GM21619 (cell line): Measurements from ENCODE around the gene TAP1.
"Not testable (repeated sequence)": the region's sequence is repeated elsewhere in the genome, so short reads cannot be mapped to it uniquely, and the experiment has no call there.

Source experiments
- ATAC-seq: cut with Tn5 transposase; IDR thresholded peaks from one replicate; pipeline ENCODE4 v1.9.1; 2021; ENCODE audit not compliant: unreplicated experiment

Gene TAP1, protein sequence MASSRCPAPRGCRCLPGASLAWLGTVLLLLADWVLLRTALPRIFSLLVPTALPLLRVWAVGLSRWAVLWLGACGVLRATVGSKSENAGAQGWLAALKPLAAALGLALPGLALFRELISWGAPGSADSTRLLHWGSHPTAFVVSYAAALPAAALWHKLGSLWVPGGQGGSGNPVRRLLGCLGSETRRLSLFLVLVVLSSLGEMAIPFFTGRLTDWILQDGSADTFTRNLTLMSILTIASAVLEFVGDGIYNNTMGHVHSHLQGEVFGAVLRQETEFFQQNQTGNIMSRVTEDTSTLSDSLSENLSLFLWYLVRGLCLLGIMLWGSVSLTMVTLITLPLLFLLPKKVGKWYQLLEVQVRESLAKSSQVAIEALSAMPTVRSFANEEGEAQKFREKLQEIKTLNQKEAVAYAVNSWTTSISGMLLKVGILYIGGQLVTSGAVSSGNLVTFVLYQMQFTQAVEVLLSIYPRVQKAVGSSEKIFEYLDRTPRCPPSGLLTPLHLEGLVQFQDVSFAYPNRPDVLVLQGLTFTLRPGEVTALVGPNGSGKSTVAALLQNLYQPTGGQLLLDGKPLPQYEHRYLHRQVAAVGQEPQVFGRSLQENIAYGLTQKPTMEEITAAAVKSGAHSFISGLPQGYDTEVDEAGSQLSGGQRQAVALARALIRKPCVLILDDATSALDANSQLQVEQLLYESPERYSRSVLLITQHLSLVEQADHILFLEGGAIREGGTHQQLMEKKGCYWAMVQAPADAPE

DNA sequence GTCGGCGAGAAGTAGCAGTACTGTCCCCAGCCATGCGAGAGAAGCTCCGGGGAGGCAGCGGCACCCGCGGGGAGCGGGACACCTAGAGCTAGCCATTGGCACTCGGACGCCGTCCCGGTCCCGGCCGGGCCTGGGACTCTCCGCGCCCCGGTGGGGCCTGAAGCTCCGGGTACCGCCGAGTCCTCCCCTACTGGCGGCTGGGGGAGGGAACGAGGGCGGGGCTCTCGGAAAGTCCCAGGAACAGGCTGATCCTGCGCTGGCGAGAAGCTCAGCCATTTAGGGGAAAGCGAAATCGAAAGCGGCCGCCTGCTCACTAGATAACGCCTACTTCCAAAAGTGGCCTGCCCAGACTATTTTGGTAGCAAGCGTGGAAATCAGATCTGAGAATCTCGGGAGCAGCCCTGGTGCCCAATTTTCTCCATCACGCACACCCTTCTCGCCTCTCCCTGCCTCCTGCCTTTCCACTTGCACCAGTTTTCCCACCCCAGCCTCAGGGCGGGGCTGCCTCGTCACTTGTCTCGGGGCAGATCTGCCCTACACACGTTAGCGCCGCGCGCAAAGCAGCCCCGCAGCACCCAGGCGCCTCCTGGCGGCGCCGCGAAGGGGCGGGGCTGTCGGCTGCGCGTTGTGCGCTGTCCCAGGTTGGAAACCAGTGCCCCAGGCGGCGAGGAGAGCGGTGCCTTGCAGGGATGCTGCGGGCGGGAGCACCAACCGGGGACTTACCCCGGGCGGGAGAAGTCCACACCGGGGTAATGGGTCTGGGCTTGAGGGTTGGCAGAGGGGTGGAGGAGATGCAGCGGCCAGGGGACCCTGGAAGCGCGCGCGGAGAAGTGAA lies at the start of gene TAP1, which contains the start of gene PSMB9:
Gene TAP1, minus strand, starts transcription at position 164 of the 835 bp plus-strand sequence. Its CDS starts 68 bp downstream, at position 96.
Gene PSMB9, plus strand, starts transcription at position 652 of the 835 bp plus-strand sequence. Its CDS starts 38 bp downstream, at position 690.
- ATAC-seq = peak; percentile 69

- ATAC-seq = no peak
These were observed 41.5 kb upstream of the TAP1 start for GRCh38 chr6:32895006-32895345.

GRCh38 chr6:32894085-32895005 lies 40.8 kb upstream of the TAP1 start:
- peak; percentile 97 for ATAC-seq

GRCh38 chr6:32890831-32891230 lies 37.3 kb upstream of the TAP1 start:
- ATAC-seq = no peak

GRCh38 chr6:32889533-32889932 lies 36.0 kb upstream of the TAP1 start:
- no peak for ATAC-seq

GRCh38 chr6:32888576-32888975 lies 35.1 kb upstream of the TAP1 start:
- ATAC-seq = no peak

DNA sequence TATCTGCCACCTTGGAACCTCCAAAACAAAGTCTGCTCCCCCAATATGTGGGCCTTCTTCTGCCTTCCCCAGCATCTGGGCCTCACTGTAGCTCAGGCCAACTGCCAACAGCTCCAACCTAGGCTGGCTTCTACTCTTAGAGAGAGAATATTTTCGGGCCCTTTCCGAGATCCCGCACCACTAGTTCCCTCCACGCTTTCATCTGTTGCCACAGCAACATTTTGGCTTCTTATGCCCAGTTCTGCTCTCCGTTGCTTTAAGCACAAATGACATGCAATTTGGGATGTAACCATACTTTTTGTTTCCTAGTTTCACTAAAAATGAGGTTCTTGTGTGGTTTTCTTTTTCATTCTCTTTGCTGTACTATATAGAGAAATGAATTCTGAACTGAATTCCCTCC lies 34.1 kb upstream of the TAP1 start:
- ATAC-seq = no peak

DNA sequence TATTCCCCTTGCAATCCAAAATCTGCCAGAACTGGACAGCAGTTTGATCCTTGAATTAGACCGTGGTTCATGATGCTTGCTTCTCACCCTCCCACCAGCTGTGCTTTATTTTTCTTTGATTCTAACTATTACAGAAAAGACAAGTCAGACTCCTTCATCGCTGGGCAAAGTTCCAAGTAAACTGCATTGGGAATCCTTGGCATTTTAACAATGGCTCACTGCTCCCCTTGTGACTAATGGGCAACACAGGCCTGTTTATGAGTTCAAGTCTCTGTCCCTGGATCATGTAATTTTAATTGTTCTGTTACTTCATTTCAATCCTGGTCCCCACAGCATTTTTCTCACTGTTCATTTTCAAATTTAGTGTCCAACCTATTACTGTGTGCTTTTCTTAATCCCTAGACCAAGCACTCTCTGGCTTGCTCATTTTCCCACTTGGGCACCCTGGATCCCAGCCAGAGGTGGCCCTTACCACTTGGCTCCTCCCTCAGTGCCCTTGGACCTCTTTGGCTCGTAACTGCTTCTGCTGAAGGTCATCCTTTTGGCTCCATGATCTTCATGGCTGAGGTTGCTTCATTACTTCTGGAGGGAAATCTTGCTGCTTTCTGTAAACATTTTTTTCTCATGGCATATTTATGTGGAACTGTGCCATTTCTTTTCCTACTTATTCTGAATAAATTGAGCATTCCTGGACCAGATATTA lies 33.3 kb upstream of the TAP1 start:
- ATAC-seq = no peak

DNA sequence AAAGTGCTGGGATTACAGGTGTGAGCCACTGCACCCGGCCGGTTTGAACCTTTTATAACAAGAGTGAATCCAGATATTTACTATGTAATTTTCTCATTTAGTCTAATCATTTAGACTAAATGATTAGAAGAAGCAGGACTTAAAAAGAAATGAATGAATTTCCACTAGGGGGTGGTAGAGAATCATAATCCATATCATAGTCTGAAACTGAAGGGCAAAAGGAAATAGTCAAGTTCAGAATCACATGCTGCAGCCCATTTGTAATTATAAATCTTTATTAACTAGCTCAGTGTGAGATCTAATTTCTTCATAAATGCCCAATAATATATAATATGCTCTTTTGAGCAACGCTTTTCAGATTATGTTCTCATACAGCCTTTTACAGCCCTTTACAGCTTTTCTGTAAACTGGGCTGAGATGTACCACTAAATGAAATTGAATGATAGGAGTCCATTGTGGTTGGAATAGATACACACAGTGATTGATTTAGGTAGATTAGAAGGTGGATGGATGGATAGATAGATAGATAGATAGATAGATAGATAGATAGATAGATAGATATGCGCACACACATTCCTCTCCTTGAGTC lies 32.3 kb upstream of the TAP1 start:
- no peak for ATAC-seq

- ATAC-seq = no peak
These were observed 30.3 kb upstream of the TAP1 start for GRCh38 chr6:32883789-32884188.

- ATAC-seq = no peak
These were observed 29.4 kb upstream of the TAP1 start for GRCh38 chr6:32882879-32883250.

DNA sequence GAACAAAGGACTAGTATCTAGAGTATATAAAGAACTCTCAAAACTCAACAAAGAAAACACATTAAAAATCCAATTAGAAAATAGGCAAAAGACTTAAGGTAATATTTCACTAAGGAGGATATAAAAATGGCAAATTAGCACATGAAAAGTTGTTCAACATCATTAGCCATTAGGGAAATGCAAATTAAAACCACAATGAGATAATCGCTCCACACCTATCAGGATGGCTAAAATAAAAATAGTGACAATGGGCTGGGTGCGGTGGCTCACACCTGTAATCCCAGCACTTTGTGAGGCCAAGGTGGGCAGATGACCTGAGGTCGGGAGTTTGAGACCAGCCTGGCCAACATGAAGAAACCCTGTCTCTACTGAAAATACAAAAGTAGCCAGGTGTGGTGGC lies 27.5 kb upstream of the TAP1 start:
- ATAC-seq = not testable (repeated sequence)

GRCh38 chr6:32879691-32880090 lies 26.2 kb upstream of the TAP1 start:
- no peak for ATAC-seq

GRCh38 chr6:32876603-32877002 lies 23.1 kb upstream of the TAP1 start:
- ATAC-seq = no peak

DNA sequence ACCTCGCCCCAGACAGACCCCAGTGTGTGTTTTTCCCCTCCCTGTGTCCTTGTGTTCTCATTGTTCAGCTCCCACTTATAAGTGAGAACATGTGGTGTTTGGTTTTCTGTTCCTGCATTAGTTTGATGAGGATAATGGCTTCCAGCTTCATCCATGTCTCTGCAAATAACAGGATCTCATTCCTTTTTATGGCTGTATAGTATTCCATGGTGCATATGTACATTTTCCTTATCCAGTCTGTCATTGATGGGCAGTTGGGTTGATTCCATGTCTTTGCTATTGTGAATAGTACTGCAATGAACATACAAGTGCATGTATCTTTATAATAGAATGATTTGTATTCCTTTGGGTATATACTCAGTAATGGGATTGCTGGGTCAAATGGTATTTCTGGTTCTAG lies 20.4 kb upstream of the TAP1 start:
- ATAC-seq = not testable (repeated sequence)

DNA sequence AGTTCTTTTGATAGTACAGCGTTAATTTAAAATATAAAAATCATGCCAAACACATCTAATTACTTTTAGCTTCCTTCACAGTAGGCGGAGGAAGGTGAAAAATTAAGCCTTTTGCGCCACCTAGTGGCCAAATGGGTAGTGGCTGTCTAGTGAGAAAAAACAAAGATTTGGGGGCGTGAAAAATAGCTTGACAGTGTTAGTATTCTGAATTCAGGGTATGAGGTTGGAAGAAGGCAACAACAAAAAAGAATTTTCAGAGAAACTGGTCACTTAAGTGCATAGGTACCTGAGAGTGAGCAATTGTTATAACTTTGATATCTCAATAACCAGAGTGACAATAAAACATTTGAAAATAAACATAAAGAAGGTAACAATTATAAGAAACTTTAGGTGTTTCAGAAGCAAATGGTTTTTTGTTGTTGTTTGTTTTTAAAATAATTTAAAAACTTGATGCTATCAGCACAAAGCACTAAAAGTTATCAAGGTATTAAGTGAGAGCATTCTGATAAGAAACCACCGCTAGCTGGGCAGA lies 14.8 kb upstream of the TAP1 start:
- no peak for ATAC-seq

- ATAC-seq = no peak
These were observed 14.2 kb upstream of the TAP1 start for GRCh38 chr6:32867554-32868256.

GRCh38 chr6:32867022-32867477 lies 13.5 kb upstream of the TAP1 start:
- ATAC-seq = no peak
